Gastroesophageal sphincter (tissue), 3 donors: ENCODE measurements around the gene TMEM248.

Source experiments
- CTCF ChIP-seq, 4 experiments: fragments of 200-600 bp in 2 of 4; fragments of 450-650 bp in 2 of 4; sonication (generic) in 1 of 4; IDR thresholded peaks; one replicate each; pipeline ENCODE4 v1.5.1; 2017 to 2019; ENCODE audit warnings: antibody characterized with exemption in 4 of 4, mild to moderate bottlenecking in 2 of 4, moderate library complexity in 2 of 4
- POLR2A ChIP-seq, 2 donors: fragments of 450-650 bp; IDR thresholded peaks; one replicate each; pipeline ENCODE4 v1.6.1; 2017; ENCODE audit warnings: antibody characterized with exemption in 2 of 2, mild to moderate bottlenecking in 2 of 2, moderate library complexity in 1 of 2
- POLR2AphosphoS5 ChIP-seq: sonication (generic); formaldehyde crosslinking; IDR thresholded peaks from one replicate; pipeline ENCODE4 v1.6.1; 2017; ENCODE audit warnings: antibody characterized with exemption

GRCh38 chr7:66929935-66930334 is 8.9 kb downstream of the TMEM248 start:
- TF ChIP-seq POLR2A (IDR thresholded peaks at IDR 0.05) (no peak), POLR2AphosphoS5 (no peak), CTCF (IDR thresholded peaks at IDR 0.05) (no peak)
